Keratinocyte (primary cell): ENCODE measurements around the gene SMG6. TPM values are rescaled to one million over a fixed set of nuclear protein-coding genes. Genes with fewer than 3 reads are reported as not detected.

ENCODE experiments used
- DNase-seq: peaks from one replicate; pipeline ENCODE4 v3.0.0-alpha.2; 2011; ENCODE audit warnings: low read depth, missing footprints, low spot score
- FAIRE-seq: peaks from 2 replicates; lab custom pipeline; 2011; peaks lifted over from hg19 to GRCh38; lab: Jason Lieb, UNC
- H2AFZ ChIP-seq: 2 replicates; pipeline ENCODE4 v1.6.0; 2012; ENCODE audit warnings: low read length, control low read depth, inconsistent platforms; ENCODE audit not compliant: control insufficient read depth
- H3K27ac ChIP-seq: 2 replicates; pipeline ENCODE4 v1.5.1; 2011; ENCODE audit warnings: low read length; ENCODE audit not compliant: control insufficient read depth, insufficient read depth
- H3K27me3 ChIP-seq: 3 replicates; pipeline ENCODE4 v1.6.0; 2011; ENCODE audit warnings: low read length; ENCODE audit not compliant: control insufficient read depth, insufficient read depth; ENCODE audit errors: extremely low read depth
- H3K36me3 ChIP-seq, 2 experiments: 2 replicates in 1 of 2; 3 replicates in 1 of 2; pipeline ENCODE4 v1.5.1; 2011; ENCODE audit warnings: low read length in 2 of 2, mild to moderate bottlenecking in 1 of 2; ENCODE audit not compliant: control insufficient read depth in 2 of 2, insufficient read depth in 2 of 2; ENCODE audit errors: extremely low read depth in 1 of 2
- H3K4me1 ChIP-seq: 3 replicates; pipeline ENCODE4 v1.5.1; 2011; ENCODE audit warnings: low read length; ENCODE audit not compliant: control insufficient read depth, insufficient read depth; ENCODE audit errors: extremely low read depth
- H3K4me2 ChIP-seq: 3 replicates; pipeline ENCODE4 v1.6.0; 2011; ENCODE audit warnings: low read depth, low read length; ENCODE audit not compliant: control insufficient read depth, insufficient read depth; ENCODE audit errors: extremely low read depth
- H3K4me3 ChIP-seq, 3 experiments: fragments of 200-600 bp in 1 of 3; sonication (generic) in 1 of 3; 2 replicates in 2 of 3; 3 replicates in 1 of 3; pipeline ENCODE4 v1.5.1; 2011 to 2016; ENCODE audit warnings: low read length in 3 of 3, mild to moderate bottlenecking in 3 of 3, control low read depth in 2 of 3, inconsistent platforms in 1 of 3, low read depth in 1 of 3, mixed read lengths in 1 of 3, mixed run types in 1 of 3, moderate library complexity in 1 of 3; ENCODE audit not compliant: control insufficient read depth in 2 of 3, insufficient read depth in 2 of 3; ENCODE audit errors: extremely low read depth in 1 of 3
- H3K79me2 ChIP-seq: 2 replicates; pipeline ENCODE4 v1.6.0; 2012; ENCODE audit warnings: low read length; ENCODE audit not compliant: control insufficient read depth, insufficient read depth
- H3K9ac ChIP-seq: 3 replicates; pipeline ENCODE4 v1.6.0; 2011; ENCODE audit warnings: low read length; ENCODE audit not compliant: control insufficient read depth, insufficient read depth; ENCODE audit errors: extremely low read depth
- H3K9me1 ChIP-seq: 3 replicates; pipeline ENCODE4 v1.6.0; 2011; ENCODE audit warnings: low read length; ENCODE audit not compliant: control insufficient read depth, insufficient read depth; ENCODE audit errors: extremely low read depth
- H3K9me3 ChIP-seq: 2 replicates; pipeline ENCODE4 v1.5.1; 2012; ENCODE audit warnings: low read depth, low read length; ENCODE audit not compliant: control insufficient read depth
- H4K20me1 ChIP-seq: 3 replicates; pipeline ENCODE4 v1.6.0; 2011; ENCODE audit warnings: low read length; ENCODE audit not compliant: control insufficient read depth, insufficient read depth; ENCODE audit errors: extremely low read depth
- EZH2 ChIP-seq: IDR thresholded peaks from one replicate; pipeline ENCODE4 v1.6.1; 2012; ENCODE audit warnings: inconsistent platforms, mild to moderate bottlenecking, low read length, moderate library complexity
- dilution Hi-C: fragments of 300-500 bp; cut with MboI; formaldehyde crosslinking; loops from one replicate; pipeline ENCODE4 v1.7.0; 2020; ENCODE audit warnings: low sequenced_read_pairs; ENCODE audit not compliant: extremely low pct_ligation_motif_present
- polyA plus RNA-seq, 5 experiments: library from polyadenylated mRNA; depleted of rRNA in 3 of 5; stranded (reverse) in 3 of 5; stranded (forward) in 1 of 5; unstranded in 1 of 5; fragments of >200 nt; gene quantifications; 1 replicate in 1 of 5; 2 replicates in 3 of 5; 3 replicates in 1 of 5; pipeline versions ENCODE4 v1.2.1 to v1.2.3, GENCODE V29; 2011 to 2012; ENCODE audit warnings: missing spikeins in 2 of 5, low read depth in 1 of 5, low replicate concordance in 1 of 5
- TF ChIP-seq, protein P1 (sequence below), 3 experiments: IDR thresholded peaks in 1 of 3; conservative IDR thresholded peaks in 1 of 3; optimal IDR thresholded peaks in 1 of 3; 2 replicates in 2 of 3; 3 replicates in 1 of 3; pipeline versions ENCODE3 to v1.5.1; 2011; ENCODE audit warnings: low read length in 3 of 3, mild to moderate bottlenecking in 3 of 3, moderate library complexity in 2 of 3, control low read depth in 1 of 3, inconsistent platforms in 1 of 3; ENCODE audit not compliant: insufficient read depth in 2 of 3; ENCODE audit errors: extremely low read depth in 1 of 3

SMG6 gene
- polyA plus RNA-seq, 1 donor (not counting 4 experiments of a cell fraction or from before 2014, with no cell fraction given) = 3.6 TPM

DNA sequence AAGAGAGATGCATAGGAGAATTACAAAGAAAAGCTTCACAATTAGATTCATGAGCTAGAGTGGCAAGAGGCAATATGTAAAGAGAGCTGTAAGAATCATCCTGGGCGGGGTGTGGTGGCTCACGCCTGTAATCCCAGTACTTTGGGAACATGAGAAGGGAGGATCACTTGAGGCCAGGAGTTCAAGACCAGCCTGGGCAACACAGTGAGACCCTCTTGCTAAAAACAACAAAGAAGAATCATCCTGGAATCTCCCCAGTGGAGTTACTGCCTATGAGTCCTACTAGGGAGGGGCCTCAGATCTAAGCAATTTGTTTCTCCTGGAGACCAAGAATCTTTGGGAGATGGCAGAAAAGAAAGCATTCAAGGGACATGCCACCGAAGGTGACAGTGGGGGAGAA, 129.6 kb downstream of the SMG6 start:
- H3K4me1 ChIP-seq = peaks cover 45% of the 10 kb centered on the region
- FAIRE-seq = no peak
- dilution Hi-C loops = no loop called here
- H4K20me1 ChIP-seq = no peaks in the 10 kb centered on the region
- H3K9me3 ChIP-seq = no peaks in the 10 kb centered on the region
- DNase-seq = no peak
- no peaks in the 10 kb centered on the region for H3K79me2 ChIP-seq
- H3K9ac ChIP-seq = no peak overlapping the region
- H2AFZ ChIP-seq = no peak overlapping the region
- TF ChIP-seq EZH2 = no peak
- TF ChIP-seq, protein P1, sequence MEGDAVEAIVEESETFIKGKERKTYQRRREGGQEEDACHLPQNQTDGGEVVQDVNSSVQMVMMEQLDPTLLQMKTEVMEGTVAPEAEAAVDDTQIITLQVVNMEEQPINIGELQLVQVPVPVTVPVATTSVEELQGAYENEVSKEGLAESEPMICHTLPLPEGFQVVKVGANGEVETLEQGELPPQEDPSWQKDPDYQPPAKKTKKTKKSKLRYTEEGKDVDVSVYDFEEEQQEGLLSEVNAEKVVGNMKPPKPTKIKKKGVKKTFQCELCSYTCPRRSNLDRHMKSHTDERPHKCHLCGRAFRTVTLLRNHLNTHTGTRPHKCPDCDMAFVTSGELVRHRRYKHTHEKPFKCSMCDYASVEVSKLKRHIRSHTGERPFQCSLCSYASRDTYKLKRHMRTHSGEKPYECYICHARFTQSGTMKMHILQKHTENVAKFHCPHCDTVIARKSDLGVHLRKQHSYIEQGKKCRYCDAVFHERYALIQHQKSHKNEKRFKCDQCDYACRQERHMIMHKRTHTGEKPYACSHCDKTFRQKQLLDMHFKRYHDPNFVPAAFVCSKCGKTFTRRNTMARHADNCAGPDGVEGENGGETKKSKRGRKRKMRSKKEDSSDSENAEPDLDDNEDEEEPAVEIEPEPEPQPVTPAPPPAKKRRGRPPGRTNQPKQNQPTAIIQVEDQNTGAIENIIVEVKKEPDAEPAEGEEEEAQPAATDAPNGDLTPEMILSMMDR (optimal IDR thresholded peaks at IDR 0.05 in 1 of 3, IDR thresholded peaks at IDR 0.05 in 1 of 3, conservative IDR thresholded peaks at IDR 0.05 in 1 of 3; ENCODE audit: extremely low read depth in 1 of 3, insufficient read depth in 2 of 3, low read length in 3 of 3) = no peak
- no peaks in the 10 kb centered on the region for H3K27me3 ChIP-seq
- H3K27ac ChIP-seq = no peak overlapping the region
- peaks cover 3% of the 10 kb centered on the region for H3K9me1 ChIP-seq
- no peak overlapping the region for H3K4me2 ChIP-seq
- H3K4me3 ChIP-seq = no peak overlapping the region
- H3K36me3 ChIP-seq = peaks cover 17 to 23% of the 10 kb centered on the region in 2 experiments

DNA sequence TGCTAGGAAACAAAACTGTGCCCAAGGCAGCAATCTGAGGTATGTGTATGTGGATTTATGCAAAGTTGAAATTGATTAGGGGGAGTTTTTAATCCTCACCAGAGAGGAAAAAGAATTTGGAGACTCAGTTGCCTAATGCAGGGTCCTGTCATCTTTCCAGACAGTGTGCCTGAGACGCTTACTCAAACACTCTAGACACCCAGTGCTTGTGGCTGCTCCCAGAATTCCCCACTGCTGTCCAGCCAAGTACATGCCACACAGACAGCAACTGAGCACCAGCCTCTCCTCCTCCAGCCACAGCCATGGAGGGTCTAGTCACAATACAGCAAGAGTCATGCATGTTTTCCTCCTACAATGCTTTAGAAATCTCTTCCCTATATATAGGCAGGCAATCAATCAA, 130.6 kb downstream of the SMG6 start:
- no peaks in the 10 kb centered on the region for H3K9me3 ChIP-seq
- H3K4me3 ChIP-seq = no peak overlapping the region
- H2AFZ ChIP-seq = no peak overlapping the region
- DNase-seq = no peak
- peaks cover 43% of the 10 kb centered on the region for H3K4me1 ChIP-seq
- peaks cover 3% of the 10 kb centered on the region for H3K9me1 ChIP-seq
- H3K4me2 ChIP-seq = peak overlapping the region; percentile 64
- H4K20me1 ChIP-seq = no peaks in the 10 kb centered on the region
- TF ChIP-seq EZH2 = no peak
- TF ChIP-seq, protein P1 (optimal IDR thresholded peaks at IDR 0.05 in 1 of 3, IDR thresholded peaks at IDR 0.05 in 1 of 3, conservative IDR thresholded peaks at IDR 0.05 in 1 of 3; ENCODE audit: extremely low read depth in 1 of 3, insufficient read depth in 2 of 3, low read length in 3 of 3) = no peak
- H3K27me3 ChIP-seq = no peaks in the 10 kb centered on the region
- peak; percentile 23 for FAIRE-seq
- peak overlapping the region; percentile 75 for H3K27ac ChIP-seq
- H3K9ac ChIP-seq = peak overlapping the region; percentile 75
- peaks cover 17 to 23% of the 10 kb centered on the region in 2 experiments for H3K36me3 ChIP-seq
- no peaks in the 10 kb centered on the region for H3K79me2 ChIP-seq
- dilution Hi-C loops = no loop called here
